Measurements from ENCODE around the gene LLPH.

LLPH gene

GRCh38 chr12:66141299-66141698, 10.7 kb upstream of the LLPH start:
- FAIRE-seq = peak; percentile 61

- FAIRE-seq = no peak
Observed at GRCh38 chr12:66140731-66141130, 10.2 kb upstream of the LLPH start.

- FAIRE-seq = no peak
Observed at GRCh38 chr12:66139328-66139727, 8.8 kb upstream of the LLPH start.

GRCh38 chr12:66137937-66138336, 7.4 kb upstream of the LLPH start:
- no peak for FAIRE-seq

GRCh38 chr12:66132408-66132807, 1.9 kb upstream of the LLPH start:
- FAIRE-seq = no peak

GRCh38 chr12:66131067-66131688, 628 bp upstream of the LLPH start:
- no peak for FAIRE-seq

GRCh38 chr12:66129934-66130266, 650 bp downstream of the LLPH start:
- no peak for FAIRE-seq

- FAIRE-seq = no peak
Observed at GRCh38 chr12:66127650-66128049, 2.9 kb downstream of the LLPH start.

- FAIRE-seq = peak; percentile 11
Observed at GRCh38 chr12:66120477-66120876, 10.1 kb downstream of the LLPH start.

GRCh38 chr12:66119870-66120241, 10.7 kb downstream of the LLPH start:
- no peak for FAIRE-seq

GRCh38 chr12:66119229-66119869, 11.2 kb downstream of the LLPH start:
- no peak for FAIRE-seq

GRCh38 chr12:66118240-66118891, 12.2 kb downstream of the LLPH start:
- FAIRE-seq = no peak

GRCh38 chr12:66117242-66117641, 13.3 kb downstream of the LLPH start:
- no peak for FAIRE-seq

GRCh38 chr12:66115071-66115600, 15.4 kb downstream of the LLPH start:
- no peak for FAIRE-seq

- no peak for FAIRE-seq
Observed at GRCh38 chr12:66113471-66113870, 17.1 kb downstream of the LLPH start.

GRCh38 chr12:66111605-66112004, 18.9 kb downstream of the LLPH start:
- no peak for FAIRE-seq

- FAIRE-seq = no peak
Observed at GRCh38 chr12:66109056-66109455, 21.5 kb downstream of the LLPH start.

GRCh38 chr12:66108386-66108785, 22.2 kb downstream of the LLPH start:
- no peak for FAIRE-seq

GRCh38 chr12:66107451-66107915, 23.1 kb downstream of the LLPH start:
- FAIRE-seq = peak; percentile 93

GRCh38 chr12:66103016-66103913, 27.3 kb downstream of the LLPH start:
- FAIRE-seq = no peak

- FAIRE-seq = no peak
Observed at GRCh38 chr12:66092559-66093269, 37.8 kb downstream of the LLPH start.

GRCh38 chr12:66090157-66090556, 40.4 kb downstream of the LLPH start:
- no peak for FAIRE-seq
